SK-N-SH (cell line): ENCODE results near the gene IFNA10.
"Not testable (repeated sequence)": the region's sequence is repeated elsewhere in the genome, so short reads cannot be mapped to it uniquely, and the experiment has no call there.

ENCODE experiments used
- FOXJ3 ChIP-seq: sonication (generic); formaldehyde crosslinking; IDR thresholded peaks from 2 replicates; pipeline ENCODE4 v1.5.1; 2020; ENCODE audit warnings: mild to moderate bottlenecking, missing genetic modification reagents
- MXI1 ChIP-seq: IDR thresholded peaks from 2 replicates; pipeline ENCODE4 v1.6.1; 2012; ENCODE audit warnings: mild to moderate bottlenecking, low read depth, low read length, improper control_type of control experiment
- NRF1 ChIP-seq: IDR thresholded peaks from 2 replicates; pipeline ENCODE4 v1.6.1; 2012; ENCODE audit warnings: low read depth, mild to moderate bottlenecking, low read length
- POLR2AphosphoS5 ChIP-seq: IDR thresholded peaks from 2 replicates; pipeline ENCODE4 v1.6.1; 2012; ENCODE audit warnings: low read depth, low read length
- YY1 ChIP-seq: IDR thresholded peaks from 2 replicates; pipeline ENCODE4 v1.4.0; 2012; ENCODE audit warnings: low read depth, mild to moderate bottlenecking
- TF ChIP-seq, protein P1 (sequence below): fragments of 200-600 bp; sonication (generic); IDR thresholded peaks from 2 replicates; pipeline ENCODE4 v1.6.1; 2017; ENCODE audit warnings: antibody characterized with exemption, mild to moderate bottlenecking, moderate library complexity

DNA sequence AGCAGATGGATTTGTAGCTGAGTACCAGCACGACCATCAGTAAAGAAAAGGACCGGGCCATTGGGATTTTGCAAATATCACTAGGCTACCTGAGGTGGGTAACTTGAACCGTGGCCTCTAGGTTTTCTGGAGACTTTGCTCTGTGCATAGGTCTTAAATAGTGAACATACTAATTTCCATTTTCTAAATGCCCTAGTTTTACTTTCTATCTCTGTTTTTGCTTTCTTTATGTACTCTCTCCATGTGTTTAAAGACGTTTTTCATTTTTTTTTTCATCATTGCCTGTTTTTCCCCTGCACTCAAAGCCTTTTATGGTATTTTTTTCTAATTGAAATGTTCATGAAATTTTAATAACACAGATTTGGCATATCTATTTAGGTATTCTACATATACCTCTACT is 4.8 kb downstream of the IFNA10 start, which contains the start of gene IFNA7:
- TF ChIP-seq MXI1, NRF1, POLR2AphosphoS5, YY1, FOXJ3: not testable (repeated sequence)
- TF ChIP-seq, protein P1, sequence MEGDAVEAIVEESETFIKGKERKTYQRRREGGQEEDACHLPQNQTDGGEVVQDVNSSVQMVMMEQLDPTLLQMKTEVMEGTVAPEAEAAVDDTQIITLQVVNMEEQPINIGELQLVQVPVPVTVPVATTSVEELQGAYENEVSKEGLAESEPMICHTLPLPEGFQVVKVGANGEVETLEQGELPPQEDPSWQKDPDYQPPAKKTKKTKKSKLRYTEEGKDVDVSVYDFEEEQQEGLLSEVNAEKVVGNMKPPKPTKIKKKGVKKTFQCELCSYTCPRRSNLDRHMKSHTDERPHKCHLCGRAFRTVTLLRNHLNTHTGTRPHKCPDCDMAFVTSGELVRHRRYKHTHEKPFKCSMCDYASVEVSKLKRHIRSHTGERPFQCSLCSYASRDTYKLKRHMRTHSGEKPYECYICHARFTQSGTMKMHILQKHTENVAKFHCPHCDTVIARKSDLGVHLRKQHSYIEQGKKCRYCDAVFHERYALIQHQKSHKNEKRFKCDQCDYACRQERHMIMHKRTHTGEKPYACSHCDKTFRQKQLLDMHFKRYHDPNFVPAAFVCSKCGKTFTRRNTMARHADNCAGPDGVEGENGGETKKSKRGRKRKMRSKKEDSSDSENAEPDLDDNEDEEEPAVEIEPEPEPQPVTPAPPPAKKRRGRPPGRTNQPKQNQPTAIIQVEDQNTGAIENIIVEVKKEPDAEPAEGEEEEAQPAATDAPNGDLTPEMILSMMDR: not testable (repeated sequence)
